ENCODE results near the gene CNN2. TPM values are rescaled to one million over a fixed set of nuclear protein-coding genes. Genes with fewer than 3 reads are reported as not detected.

The CNN2 gene
- total and polyA plus RNA-seq, 2 of the 13 experiments (the other 11 are each of a cell fraction or from before 2014, with no cell fraction given), result 63.6 to 70.0 TPM

DNA sequence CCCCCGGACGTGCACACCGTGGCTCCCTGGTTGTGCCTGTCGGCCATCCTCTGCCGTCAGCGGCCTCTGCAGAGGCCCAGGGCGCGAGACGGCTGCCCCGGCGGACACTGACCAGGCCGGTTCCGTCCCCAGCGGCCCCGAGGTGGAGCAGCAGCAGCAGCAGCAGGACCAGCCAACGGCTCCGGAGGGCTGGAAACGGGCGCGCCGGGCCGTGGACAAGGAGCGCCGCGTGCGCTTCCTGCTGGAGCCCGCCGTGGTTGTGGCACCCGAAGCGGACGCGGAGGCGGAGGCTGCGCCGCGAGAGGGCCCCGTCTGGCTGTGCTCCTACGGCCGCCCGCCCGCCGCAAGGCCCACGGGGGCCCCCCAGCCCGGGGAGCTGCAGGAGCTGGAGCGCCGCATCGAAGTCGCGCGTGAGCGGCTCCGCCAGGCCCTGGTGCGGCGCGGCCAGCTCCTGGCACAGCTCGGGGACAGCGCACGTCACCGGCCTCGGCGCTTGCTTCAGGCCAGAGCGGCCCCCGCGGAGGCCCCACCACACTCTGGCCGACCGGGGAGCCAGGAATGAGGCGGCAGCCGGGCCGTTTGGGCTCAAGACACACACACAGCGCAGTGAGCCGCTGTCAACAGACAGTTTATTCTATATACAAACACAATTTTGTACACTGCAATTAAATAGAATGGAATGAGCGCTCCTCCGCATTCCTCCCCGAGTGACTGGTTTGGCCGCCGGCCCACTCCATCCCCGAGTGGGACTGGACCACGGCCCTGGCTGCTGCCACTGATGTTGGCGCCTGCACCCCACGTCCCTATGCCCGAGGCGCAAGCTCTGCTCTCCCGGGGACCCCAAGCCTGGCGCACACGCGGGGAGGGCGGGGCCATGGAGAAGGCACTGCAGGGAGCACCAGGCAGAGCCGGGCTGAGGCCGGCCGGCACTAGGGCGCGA is 17.1 kb upstream of the CNN2 start:
- DNase-seq (ENCODE audit: low spot score) (no peak), FAIRE-seq (no peak), ATAC-seq (no peak)
- WGBS (ENCODE audit: low lambda C conversion rate), result 97% methylated on average over 40 of the region's 92 CpGs
- no TSS peak for BruUV-seq (replicated peaks)
- ChIA-PET CTCF (ENCODE audit: low intra/inter-chr PET ratio, low total read pairs) (no interaction called here), POLR2A (no interaction called here)
- Histone ChIP-seq H3K27ac (ENCODE audit: extremely low read length, insufficient read depth, low read length) (no peak overlapping the region), H2AFZ (ENCODE audit: low read length) (no peak overlapping the region), H3K36me3 (replicated peaks in 1 of 2; ENCODE audit: control insufficient read depth in 1 of 2, insufficient read depth in 2 of 2, low read length in 2 of 2) (peaks cover 11 to 14% of the 10 kb centered on the region in 2 experiments; a peak in 3 of 5 replicates), H3K9me3 (ENCODE audit: low read length) (no peaks in the 10 kb centered on the region), H3K79me2 (ENCODE audit: insufficient read depth, low read length) (no peaks in the 10 kb centered on the region), H3K9ac (ENCODE audit: insufficient read depth, low read depth, low read length) (no peak overlapping the region), H3K4me3 (replicated peaks in 1 of 3; ENCODE audit: insufficient read depth in 1 of 3, low read depth in 2 of 3, low read length in 3 of 3) (no peak overlapping the region), H3K4me2 (ENCODE audit: low read depth, low read length) (no peak overlapping the region), H3K27me3 (ENCODE audit: control insufficient read depth in 1 of 2, insufficient read depth in 2 of 2, low read length in 2 of 2) (peaks cover 2 to 8% of the 10 kb centered on the region in 2 experiments), H4K20me1 (ENCODE audit: insufficient read depth, low read length) (no peaks in the 10 kb centered on the region), H3K4me1 (ENCODE audit: insufficient read depth, low read length) (0 out of 2 replicates have a peak, but pooled peaks cover 5% of the 10 kb centered on the region)
- intact Hi-C loops (cut with micrococcal nuclease; ENCODE audit: unreplicated experiment) (no loop called here), in situ Hi-C loops (cut with HindIII; ENCODE audit: extremely low pct_ligation_motif_present, low pct_unique_long_range_greater_than_20kb) (no loop called here)
- TF ChIP-seq ZNF776 (CRISPR knock-in tag; IDR thresholded peaks at IDR 0.05), result no peak
- TF ChIP-seq, protein P1, sequence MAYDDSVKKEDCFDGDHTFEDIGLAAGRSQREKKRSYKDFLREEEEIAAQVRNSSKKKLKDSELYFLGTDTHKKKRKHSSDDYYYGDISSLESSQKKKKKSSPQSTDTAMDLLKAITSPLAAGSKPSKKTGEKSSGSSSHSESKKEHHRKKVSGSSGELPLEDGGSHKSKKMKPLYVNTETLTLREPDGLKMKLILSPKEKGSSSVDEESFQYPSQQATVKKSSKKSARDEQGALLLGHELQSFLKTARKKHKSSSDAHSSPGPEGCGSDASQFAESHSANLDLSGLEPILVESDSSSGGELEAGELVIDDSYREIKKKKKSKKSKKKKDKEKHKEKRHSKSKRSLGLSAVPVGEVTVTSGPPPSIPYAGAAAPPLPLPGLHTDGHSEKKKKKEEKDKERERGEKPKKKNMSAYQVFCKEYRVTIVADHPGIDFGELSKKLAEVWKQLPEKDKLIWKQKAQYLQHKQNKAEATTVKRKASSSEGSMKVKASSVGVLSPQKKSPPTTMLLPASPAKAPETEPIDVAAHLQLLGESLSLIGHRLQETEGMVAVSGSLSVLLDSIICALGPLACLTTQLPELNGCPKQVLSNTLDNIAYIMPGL (CRISPR knock-in tag; IDR thresholded peaks at IDR 0.05; ENCODE audit: borderline replicate concordance in 1 of 2, low read depth in 1 of 2), result no peak
- no peak for TF ChIP-seq PRMT3 (CRISPR knock-in tag; IDR thresholded peaks at IDR 0.05; ENCODE audit: borderline replicate concordance, low read depth)
- TF ChIP-seq, protein P2, sequence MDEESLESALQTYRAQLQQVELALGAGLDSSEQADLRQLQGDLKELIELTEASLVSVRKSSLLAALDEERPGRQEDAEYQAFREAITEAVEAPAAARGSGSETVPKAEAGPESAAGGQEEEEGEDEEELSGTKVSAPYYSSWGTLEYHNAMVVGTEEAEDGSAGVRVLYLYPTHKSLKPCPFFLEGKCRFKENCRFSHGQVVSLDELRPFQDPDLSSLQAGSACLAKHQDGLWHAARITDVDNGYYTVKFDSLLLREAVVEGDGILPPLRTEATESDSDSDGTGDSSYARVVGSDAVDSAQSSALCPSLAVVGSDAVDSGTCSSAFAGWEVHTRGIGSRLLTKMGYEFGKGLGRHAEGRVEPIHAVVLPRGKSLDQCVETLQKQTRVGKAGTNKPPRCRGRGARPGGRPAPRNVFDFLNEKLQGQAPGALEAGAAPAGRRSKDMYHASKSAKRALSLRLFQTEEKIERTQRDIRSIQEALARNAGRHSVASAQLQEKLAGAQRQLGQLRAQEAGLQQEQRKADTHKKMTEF (CRISPR knock-in tag; IDR thresholded peaks at IDR 0.05), result no peak
- TF ChIP-seq RBFOX2 (IDR thresholded peaks at IDR 0.05; ENCODE audit: low read depth, low read length), result peak; percentile 57
- peak; percentile 74 for TF ChIP-seq AGO2 (optimal IDR thresholded peaks at IDR 0.05; ENCODE audit: low read depth, low read length)
- no peak for TF ChIP-seq ZSCAN9 (CRISPR knock-in tag; IDR thresholded peaks at IDR 0.05; ENCODE audit: borderline replicate concordance)
- TF ChIP-seq, protein P3, sequence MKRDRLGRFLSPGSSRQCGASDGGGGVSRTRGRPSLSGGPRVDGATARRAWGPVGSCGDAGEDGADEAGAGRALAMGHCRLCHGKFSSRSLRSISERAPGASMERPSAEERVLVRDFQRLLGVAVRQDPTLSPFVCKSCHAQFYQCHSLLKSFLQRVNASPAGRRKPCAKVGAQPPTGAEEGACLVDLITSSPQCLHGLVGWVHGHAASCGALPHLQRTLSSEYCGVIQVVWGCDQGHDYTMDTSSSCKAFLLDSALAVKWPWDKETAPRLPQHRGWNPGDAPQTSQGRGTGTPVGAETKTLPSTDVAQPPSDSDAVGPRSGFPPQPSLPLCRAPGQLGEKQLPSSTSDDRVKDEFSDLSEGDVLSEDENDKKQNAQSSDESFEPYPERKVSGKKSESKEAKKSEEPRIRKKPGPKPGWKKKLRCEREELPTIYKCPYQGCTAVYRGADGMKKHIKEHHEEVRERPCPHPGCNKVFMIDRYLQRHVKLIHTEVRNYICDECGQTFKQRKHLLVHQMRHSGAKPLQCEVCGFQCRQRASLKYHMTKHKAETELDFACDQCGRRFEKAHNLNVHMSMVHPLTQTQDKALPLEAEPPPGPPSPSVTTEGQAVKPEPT (CRISPR knock-in tag; IDR thresholded peaks at IDR 0.05; ENCODE audit: low read depth), result no peak
- TF ChIP-seq, protein P4, sequence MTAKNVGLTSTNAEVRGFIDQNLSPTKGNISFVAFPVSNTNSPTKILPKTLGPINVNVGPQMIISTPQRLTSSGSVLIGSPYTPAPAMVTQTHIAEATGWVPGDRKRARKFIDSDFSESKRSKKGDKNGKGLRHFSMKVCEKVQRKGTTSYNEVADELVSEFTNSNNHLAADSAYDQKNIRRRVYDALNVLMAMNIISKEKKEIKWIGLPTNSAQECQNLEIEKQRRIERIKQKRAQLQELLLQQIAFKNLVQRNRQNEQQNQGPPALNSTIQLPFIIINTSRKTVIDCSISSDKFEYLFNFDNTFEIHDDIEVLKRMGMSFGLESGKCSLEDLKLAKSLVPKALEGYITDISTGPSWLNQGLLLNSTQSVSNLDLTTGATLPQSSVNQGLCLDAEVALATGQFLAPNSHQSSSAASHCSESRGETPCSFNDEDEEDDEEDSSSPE (CRISPR knock-in tag; IDR thresholded peaks at IDR 0.05), result no peak
- no peak for TF ChIP-seq ZNF589 (CRISPR knock-in tag; conservative IDR thresholded peaks at IDR 0.05)
- TF ChIP-seq NCOA1 (CRISPR knock-in tag; IDR thresholded peaks at IDR 0.05), result no peak
- TF ChIP-seq MIER2 (CRISPR knock-in tag; IDR thresholded peaks at IDR 0.05), result no peak
- TF ChIP-seq, protein P5, sequence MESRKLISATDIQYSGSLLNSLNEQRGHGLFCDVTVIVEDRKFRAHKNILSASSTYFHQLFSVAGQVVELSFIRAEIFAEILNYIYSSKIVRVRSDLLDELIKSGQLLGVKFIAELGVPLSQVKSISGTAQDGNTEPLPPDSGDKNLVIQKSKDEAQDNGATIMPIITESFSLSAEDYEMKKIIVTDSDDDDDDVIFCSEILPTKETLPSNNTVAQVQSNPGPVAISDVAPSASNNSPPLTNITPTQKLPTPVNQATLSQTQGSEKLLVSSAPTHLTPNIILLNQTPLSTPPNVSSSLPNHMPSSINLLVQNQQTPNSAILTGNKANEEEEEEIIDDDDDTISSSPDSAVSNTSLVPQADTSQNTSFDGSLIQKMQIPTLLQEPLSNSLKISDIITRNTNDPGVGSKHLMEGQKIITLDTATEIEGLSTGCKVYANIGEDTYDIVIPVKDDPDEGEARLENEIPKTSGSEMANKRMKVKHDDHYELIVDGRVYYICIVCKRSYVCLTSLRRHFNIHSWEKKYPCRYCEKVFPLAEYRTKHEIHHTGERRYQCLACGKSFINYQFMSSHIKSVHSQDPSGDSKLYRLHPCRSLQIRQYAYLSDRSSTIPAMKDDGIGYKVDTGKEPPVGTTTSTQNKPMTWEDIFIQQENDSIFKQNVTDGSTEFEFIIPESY (CRISPR knock-in tag; IDR thresholded peaks at IDR 0.05), result peak; percentile 82

All from HepG2 (cell line).